Progenitor cell of endocrine pancreas (in vitro differentiated cells): ENCODE results near the gene PLCL1. TPM values are rescaled to one million over a fixed set of nuclear protein-coding genes. Genes with fewer than 3 reads are reported as not detected.
A peak's percentile ranks its signal among the peaks of the same experiment; 100 is the strongest.

Source experiments
- DNase-seq: peaks from one replicate; pipeline ENCODE4 v3.0.0; 2021; ENCODE audit warnings: low spot score; ENCODE audit not compliant: unreplicated experiment
- H3K27ac Mint-ChIP-seq: 2 replicates; pipeline ENCODE4 v1.8.0; 2021; ENCODE audit warnings: mild to moderate bottlenecking, moderate library complexity, mixed read lengths
- H3K27me3 Mint-ChIP-seq: 2 replicates; pipeline ENCODE4 v1.8.0; 2021; ENCODE audit warnings: mixed read lengths
- H3K36me3 Mint-ChIP-seq: 2 replicates; pipeline ENCODE4 v1.8.0; 2022; ENCODE audit warnings: mixed read lengths; ENCODE audit not compliant: insufficient read depth
- H3K4me1 Mint-ChIP-seq: 2 replicates; pipeline ENCODE4 v1.8.0; 2021; ENCODE audit warnings: low read depth, mixed read lengths
- H3K4me3 Mint-ChIP-seq: 2 replicates; pipeline ENCODE4 v1.8.0; 2021; ENCODE audit warnings: low read depth, mild to moderate bottlenecking, moderate library complexity, mixed read lengths
- H3K9me3 Mint-ChIP-seq: 2 replicates; pipeline ENCODE4 v1.8.0; 2021; ENCODE audit warnings: low read depth, mixed read lengths
- total RNA-seq: library from RNA; stranded (reverse); gene quantifications from 2 replicates; pipeline ENCODE4 v1.2.1, GENCODE V29; 2021
- TF ChIP-seq, protein P1 (sequence below): fragments of 200-600 bp; sonication (generic); IDR thresholded peaks from one replicate; pipeline ENCODE4 v1.5.0; 2021; ENCODE audit warnings: antibody characterized with exemption, mild to moderate bottlenecking; ENCODE audit not compliant: unreplicated experiment

The PLCL1 gene
- total RNA-seq, 1 donor from 2014 or later: 48.3 TPM

DNA sequence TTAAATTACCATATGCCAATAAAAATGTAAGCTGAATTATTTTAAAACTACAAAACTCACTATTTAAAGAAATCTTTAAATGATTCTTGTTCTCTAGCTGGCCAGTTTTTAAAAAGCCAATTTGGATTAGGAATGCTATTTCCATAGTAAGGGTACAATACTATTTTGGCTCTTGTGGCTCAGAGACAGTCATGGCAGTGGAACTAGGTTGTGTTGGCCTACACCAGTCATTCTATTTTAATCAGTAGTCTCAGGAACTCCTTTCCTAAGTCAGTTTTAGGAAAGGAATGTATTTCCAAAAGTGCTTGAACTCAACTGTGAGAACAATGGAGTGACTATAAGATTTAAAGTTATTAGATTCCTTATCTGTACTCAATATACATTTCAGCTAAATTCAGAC, 25.1 kb upstream of the PLCL1 start:
- peaks cover 4% of the 10 kb centered on the region for H3K4me1 Mint-ChIP-seq
- DNase-seq: no peak
- no peak overlapping the region for H3K4me3 Mint-ChIP-seq
- H3K27ac Mint-ChIP-seq: no peak overlapping the region
- H3K36me3 Mint-ChIP-seq: no peaks in the 10 kb centered on the region
- no peaks in the 10 kb centered on the region for H3K27me3 Mint-ChIP-seq
- no peaks in the 10 kb centered on the region for H3K9me3 Mint-ChIP-seq
- TF ChIP-seq, protein P1, sequence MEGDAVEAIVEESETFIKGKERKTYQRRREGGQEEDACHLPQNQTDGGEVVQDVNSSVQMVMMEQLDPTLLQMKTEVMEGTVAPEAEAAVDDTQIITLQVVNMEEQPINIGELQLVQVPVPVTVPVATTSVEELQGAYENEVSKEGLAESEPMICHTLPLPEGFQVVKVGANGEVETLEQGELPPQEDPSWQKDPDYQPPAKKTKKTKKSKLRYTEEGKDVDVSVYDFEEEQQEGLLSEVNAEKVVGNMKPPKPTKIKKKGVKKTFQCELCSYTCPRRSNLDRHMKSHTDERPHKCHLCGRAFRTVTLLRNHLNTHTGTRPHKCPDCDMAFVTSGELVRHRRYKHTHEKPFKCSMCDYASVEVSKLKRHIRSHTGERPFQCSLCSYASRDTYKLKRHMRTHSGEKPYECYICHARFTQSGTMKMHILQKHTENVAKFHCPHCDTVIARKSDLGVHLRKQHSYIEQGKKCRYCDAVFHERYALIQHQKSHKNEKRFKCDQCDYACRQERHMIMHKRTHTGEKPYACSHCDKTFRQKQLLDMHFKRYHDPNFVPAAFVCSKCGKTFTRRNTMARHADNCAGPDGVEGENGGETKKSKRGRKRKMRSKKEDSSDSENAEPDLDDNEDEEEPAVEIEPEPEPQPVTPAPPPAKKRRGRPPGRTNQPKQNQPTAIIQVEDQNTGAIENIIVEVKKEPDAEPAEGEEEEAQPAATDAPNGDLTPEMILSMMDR: no peak

DNA sequence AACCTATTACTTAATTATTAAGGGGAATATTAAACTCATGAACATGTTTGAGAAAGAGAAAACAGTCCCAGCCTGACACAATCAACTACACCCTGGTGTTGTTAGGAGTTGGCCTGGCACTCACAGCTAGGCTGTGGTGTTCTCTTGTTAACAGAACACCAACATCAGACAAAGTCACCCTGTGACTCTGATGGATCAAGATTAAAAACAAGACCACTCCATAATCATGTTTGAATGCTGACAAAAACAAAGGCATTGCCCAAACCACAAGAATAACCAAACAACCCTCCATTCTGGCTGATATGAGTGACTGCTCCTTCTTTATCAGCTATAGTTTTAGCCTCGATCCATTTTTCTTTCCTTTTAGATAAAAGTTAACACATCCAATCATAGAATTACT, 22.3 kb upstream of the PLCL1 start:
- Mint-ChIP-seq H3K27me3 (no peaks in the 10 kb centered on the region), H3K4me1 (peaks cover 4% of the 10 kb centered on the region), H3K4me3 (no peak overlapping the region), H3K9me3 (no peaks in the 10 kb centered on the region), H3K36me3 (no peaks in the 10 kb centered on the region), H3K27ac (no peak overlapping the region)
- no peak for DNase-seq
- TF ChIP-seq, protein P1: no peak

GRCh38 chr2:197784956-197785941, 19.1 kb upstream of the PLCL1 start, which contains the start of gene BOLL:
BOLL (minus strand) TSS chr2:197785319; CDS start chr2:197781850, 3,469 bp downstream.
- Mint-ChIP-seq H3K4me3 (peak within 1 kb of the TSS; percentile 50), H3K27me3 (peaks cover 11% of the 10 kb centered on the region), H3K27ac (peak within 1 kb of the TSS; percentile 52), H3K9me3 (no peaks in the 10 kb centered on the region), H3K36me3 (no peaks in the 10 kb centered on the region), H3K4me1 (peaks cover 4% of the 10 kb centered on the region)
- TF ChIP-seq, protein P1: no peak
- no peak for DNase-seq

- Mint-ChIP-seq H3K9me3 (no peaks in the 10 kb centered on the region), H3K36me3 (no peaks in the 10 kb centered on the region), H3K4me1 (peaks cover 4% of the 10 kb centered on the region), H3K27ac (peak overlapping the region; percentile 52), H3K27me3 (peaks cover 11% of the 10 kb centered on the region), H3K4me3 (peak overlapping the region; percentile 50)
- DNase-seq: peak; percentile 34
- TF ChIP-seq, protein P1: peak; percentile 57
These were observed 18.1 kb upstream of the PLCL1 start for GRCh38 chr2:197786010-197786877.

GRCh38 chr2:197793456-197793855, 10.9 kb upstream of the PLCL1 start:
- Mint-ChIP-seq H3K27me3 (peaks cover 5% of the 10 kb centered on the region), H3K4me1 (no peaks in the 10 kb centered on the region), H3K36me3 (no peaks in the 10 kb centered on the region), H3K4me3 (no peak overlapping the region), H3K9me3 (peaks cover 12% of the 10 kb centered on the region), H3K27ac (no peak overlapping the region)
- DNase-seq: no peak
- TF ChIP-seq, protein P1: no peak
